Measurements from ENCODE around the gene CDKN1A. TPM values are rescaled to one million over a fixed set of nuclear protein-coding genes. Genes with fewer than 3 reads are reported as not detected.

Gene CDKN1A
- total and polyA plus RNA-seq, 2 experiments from 2014 or later: 549 to 813 TPM

DNA sequence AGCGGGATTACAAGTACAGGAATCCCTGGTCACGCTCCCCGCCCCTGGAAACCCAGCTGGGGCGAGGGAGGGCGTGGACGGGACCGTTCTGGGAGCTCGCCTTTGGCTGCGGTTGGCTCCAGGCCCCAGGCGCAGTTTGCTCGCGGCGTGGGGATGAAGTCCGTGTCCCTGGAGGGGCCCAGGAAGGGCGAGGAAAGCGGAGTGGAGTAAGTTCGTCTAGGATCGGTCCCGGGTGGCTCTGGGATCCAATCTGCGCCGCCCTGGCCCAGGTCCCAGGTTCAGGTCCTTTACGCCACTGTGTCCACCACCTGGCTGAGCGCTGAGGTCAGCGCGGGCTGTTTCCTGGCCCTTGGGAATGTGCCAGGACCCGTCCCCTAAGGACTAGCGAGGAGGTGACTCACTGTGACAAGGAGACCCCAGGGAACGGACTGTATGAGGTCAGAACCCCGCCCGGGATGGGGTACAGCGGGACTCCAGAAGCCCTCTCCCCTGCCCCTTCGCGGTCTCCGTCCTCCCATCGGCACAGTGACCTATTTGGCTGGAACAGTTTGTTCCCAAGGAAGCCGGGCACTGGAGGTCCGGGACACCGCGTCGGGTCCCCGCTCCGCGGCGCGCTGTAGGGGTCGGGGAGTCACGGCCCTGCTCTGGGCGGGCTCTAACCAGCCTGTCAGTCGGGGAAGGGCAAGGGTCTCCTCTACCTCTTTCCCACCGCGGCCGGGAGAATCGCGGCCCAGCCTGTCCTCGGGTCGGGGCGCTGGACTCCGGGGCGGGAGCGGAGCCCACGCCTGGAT lies 724 bp downstream of the CDKN1A start:
- Histone ChIP-seq H3K36me3 (ENCODE audit: low read depth) (peaks cover 22% of the 10 kb centered on the region), H3K27me3 (replicated peaks; ENCODE audit: insufficient read depth) (no peaks in the 10 kb centered on the region), H3F3A (ENCODE audit: insufficient read depth) (peaks cover 58% of the 10 kb centered on the region), H3K79me2 (ENCODE audit: insufficient read depth) (peaks cover 53% of the 10 kb centered on the region), H2AFZ (no peak overlapping the region), H3K4me1 (ENCODE audit: insufficient read depth) (peaks cover 52% of the 10 kb centered on the region), H3K4me2 (ENCODE audit: unreplicated experiment) (peak overlapping the region; percentile 81), H3K4me3 (peak overlapping the region; percentile 94), H3K27ac (peak overlapping the region; percentile 96), H4K20me1 (ENCODE audit: insufficient read depth) (peaks cover 30% of the 10 kb centered on the region; the same call in 1 of the 2 replicates), H3K9me3 (ENCODE audit: low read depth) (no peaks in the 10 kb centered on the region), H3K9me2 (ENCODE audit: insufficient read depth) (no peaks in the 10 kb centered on the region), H3K9ac (peak overlapping the region; percentile 98)
- in situ Hi-C loops (cut with MboI): no loop called here
- DNase-seq: peak; percentile 81
- 0 to 1% methylated on average over 39 to 56 of the region's 61 CpGs for WGBS, 2 experiments (ENCODE audit: low coverage in 1 of 2, low lambda C conversion rate in 2 of 2, missing lambda C conversion rate in 2 of 2)
- TF ChIP-seq EZH2 (IDR thresholded peaks at IDR 0.05; ENCODE audit: insufficient read depth, poor library complexity, severe bottlenecking): no peak

DNA sequence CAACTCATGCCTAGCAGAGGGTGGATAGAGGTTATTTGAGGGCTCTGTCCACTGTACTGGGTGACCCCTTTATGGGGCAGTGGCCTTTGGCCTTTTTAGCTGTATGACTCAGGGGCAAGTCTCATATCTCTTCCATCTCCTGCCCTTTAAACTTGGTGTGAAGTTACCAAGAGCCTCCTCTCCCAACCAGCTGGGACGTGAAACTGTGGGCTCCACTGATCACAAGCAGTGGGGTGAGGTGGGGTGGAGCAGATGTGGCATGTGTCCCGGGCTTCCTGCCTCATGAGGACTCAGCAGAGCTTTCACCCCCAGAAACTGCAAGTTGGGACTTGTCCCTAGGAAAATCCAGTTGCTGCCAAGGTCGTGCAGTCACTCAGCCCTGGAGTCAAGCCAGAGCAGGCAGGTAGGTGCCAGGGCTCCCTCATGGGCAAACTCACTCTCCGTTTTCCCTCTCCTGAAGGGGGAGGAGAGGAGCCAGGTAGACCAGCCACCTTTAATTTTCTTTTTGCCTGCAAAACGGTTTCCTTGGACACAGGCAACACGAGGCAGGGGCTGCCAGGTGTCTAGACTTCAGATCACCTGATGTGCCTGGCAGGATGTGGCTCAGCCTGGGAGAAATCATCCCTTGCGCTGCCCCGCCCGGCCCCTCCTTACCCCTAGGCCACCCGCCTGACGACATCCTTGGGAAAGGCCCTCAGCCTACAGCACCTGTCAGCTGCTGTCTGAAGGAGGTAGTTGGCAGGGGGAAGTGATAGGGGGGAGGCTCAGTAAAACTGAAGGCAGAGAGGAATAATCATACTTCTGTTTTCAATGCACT lies 4.0 kb downstream of the CDKN1A start:
- Histone ChIP-seq H4K20me1 (ENCODE audit: insufficient read depth) (peaks cover 43% of the 10 kb centered on the region), H3K4me3 (peak overlapping the region; percentile 94), H3K27me3 (replicated peaks; ENCODE audit: insufficient read depth) (no peaks in the 10 kb centered on the region), H3K36me3 (ENCODE audit: low read depth) (peaks cover 55% of the 10 kb centered on the region), H3K27ac (peak overlapping the region; percentile 53), H3K9me2 (ENCODE audit: insufficient read depth) (no peaks in the 10 kb centered on the region), H3K79me2 (ENCODE audit: insufficient read depth) (peaks cover 76% of the 10 kb centered on the region), H2AFZ (no peak overlapping the region), H3K9me3 (ENCODE audit: low read depth) (no peaks in the 10 kb centered on the region), H3F3A (ENCODE audit: insufficient read depth) (peaks cover 74% of the 10 kb centered on the region), H3K9ac (peak overlapping the region; percentile 98), H3K4me2 (ENCODE audit: unreplicated experiment) (peak overlapping the region; percentile 97), H3K4me1 (ENCODE audit: insufficient read depth) (peaks cover 33% of the 10 kb centered on the region)
- DNase-seq: peak; percentile 54
- in situ Hi-C loops (cut with MboI): no loop called here
- WGBS, 2 experiments (ENCODE audit: low coverage in 1 of 2, low lambda C conversion rate in 2 of 2, missing lambda C conversion rate in 2 of 2): 74 to 81% methylated on average over 5 to 11 of the region's 11 CpGs
- no peak for TF ChIP-seq EZH2phosphoT487 (IDR thresholded peaks at IDR 0.05; ENCODE audit: insufficient read depth, low read depth)
- TF ChIP-seq EZH2 (IDR thresholded peaks at IDR 0.05; ENCODE audit: insufficient read depth, poor library complexity, severe bottlenecking): no peak

DNA sequence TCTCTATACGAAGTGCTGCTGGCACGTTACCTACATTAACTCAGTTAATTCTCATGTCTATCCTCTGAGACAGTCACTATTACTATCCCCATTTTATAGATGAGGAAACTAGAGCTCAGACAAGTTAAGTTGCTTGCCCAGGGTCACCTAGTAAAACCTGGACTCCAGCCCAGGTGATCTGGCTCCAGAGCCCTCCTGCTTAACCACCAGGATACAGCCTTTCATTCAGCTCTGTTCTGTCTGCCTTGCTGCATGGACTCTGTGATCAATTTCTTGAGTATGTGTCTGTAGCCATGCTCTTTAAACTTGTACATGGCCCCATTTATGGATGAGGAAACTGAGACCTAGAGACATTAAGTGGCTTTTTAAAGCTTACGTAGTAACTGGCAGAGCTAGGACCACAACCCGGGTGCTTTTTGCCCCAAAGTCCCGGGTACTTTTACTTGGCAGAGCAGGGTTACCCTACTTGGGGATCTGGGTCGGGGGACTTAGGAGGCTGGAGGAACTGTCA lies 4.7 kb downstream of the CDKN1A start:
- peak overlapping the region; percentile 53; the same call in 1 of the 2 replicates for H3K27ac ChIP-seq
- in situ Hi-C loops (cut with MboI): no loop called here

More for the DNA sequence above, 4.7 kb downstream of the CDKN1A start:
- WGBS, 2 experiments (ENCODE audit: low coverage in 1 of 2, low lambda C conversion rate in 2 of 2, missing lambda C conversion rate in 2 of 2): 93 to 98% methylated on average over 6 of the region's 6 CpGs
- DNase-seq: no peak
- Histone ChIP-seq H2AFZ (no peak overlapping the region), H3K79me2 (ENCODE audit: insufficient read depth) (peaks cover 76% of the 10 kb centered on the region), H3K4me2 (ENCODE audit: unreplicated experiment) (peak overlapping the region; percentile 97), H3K9ac (peak overlapping the region; percentile 98), H3K4me1 (ENCODE audit: insufficient read depth) (peaks cover 27% of the 10 kb centered on the region), H3K9me3 (ENCODE audit: low read depth) (no peaks in the 10 kb centered on the region), H3K4me3 (peak overlapping the region; percentile 94; the same call in 1 of the 2 replicates), H3K27me3 (replicated peaks; ENCODE audit: insufficient read depth) (no peaks in the 10 kb centered on the region), H4K20me1 (ENCODE audit: insufficient read depth) (peaks cover 43% of the 10 kb centered on the region), H3K9me2 (ENCODE audit: insufficient read depth) (no peaks in the 10 kb centered on the region), H3F3A (ENCODE audit: insufficient read depth) (peaks cover 74% of the 10 kb centered on the region), H3K36me3 (ENCODE audit: low read depth) (peaks cover 57% of the 10 kb centered on the region)
- TF ChIP-seq EZH2 (IDR thresholded peaks at IDR 0.05; ENCODE audit: insufficient read depth, poor library complexity, severe bottlenecking): no peak
- TF ChIP-seq EZH2phosphoT487 (IDR thresholded peaks at IDR 0.05; ENCODE audit: insufficient read depth, low read depth): no peak

Measured in GM23248 (cell line).